Ovary (tissue), 9 donors: ENCODE data around the gene ABCC11. TPM values are rescaled to one million over a fixed set of nuclear protein-coding genes. Genes with fewer than 3 reads are reported as not detected.
A peak's percentile ranks its signal among the peaks of the same experiment; 100 is the strongest.

ENCODE experiments used
- DNase-seq, 5 donors: peaks; one replicate each; pipeline ENCODE4 v3.0.0-alpha.2; 2019 to 2020
- H3K27ac ChIP-seq, 2 donors: fragments of 200-600 bp; one replicate each; pipeline versions ENCODE4 v1.5.1 to v1.8.0; 2019 to 2022
- H3K27me3 ChIP-seq: fragments of 200-600 bp; one replicate; pipeline ENCODE4 v1.8.0; 2022
- H3K36me3 ChIP-seq: fragments of 200-600 bp; sonication (generic); one replicate; pipeline ENCODE4 v1.5.1; 2019
- H3K4me1 ChIP-seq: one replicate; pipeline ENCODE4 v1.8.1; 2013; ENCODE audit warnings: mild to moderate bottlenecking, moderate library complexity; ENCODE audit not compliant: insufficient read depth
- H3K4me3 ChIP-seq: fragments of 200-600 bp; sonication (generic); one replicate; pipeline ENCODE4 v1.5.1; 2017
- H3K9me3 ChIP-seq, 2 donors: fragments of 200-600 bp in 1 of 2; sonication (generic) in 1 of 2; one replicate each; pipeline versions ENCODE4 v1.5.1 to v1.8.1; 2013 to 2019; ENCODE audit warnings: mild to moderate bottlenecking in 1 of 2, moderate library complexity in 1 of 2
- CTCF ChIP-seq, 3 donors: fragments of 450-650 bp in 2 of 3; fragments of 200-600 bp in 1 of 3; IDR thresholded peaks; one replicate each; pipeline versions ENCODE4 v1.5.1 to v1.8.0; 2016 to 2022; ENCODE audit warnings: antibody characterized with exemption in 3 of 3, mild to moderate bottlenecking in 1 of 3
- EP300 ChIP-seq: sonication (generic); formaldehyde crosslinking; IDR thresholded peaks from one replicate; pipeline ENCODE4 v1.6.1; 2017; ENCODE audit warnings: antibody characterized with exemption
- POLR2A ChIP-seq: fragments of 450-650 bp; IDR thresholded peaks from one replicate; pipeline ENCODE4 v1.6.1; 2017; ENCODE audit warnings: antibody characterized with exemption, mild to moderate bottlenecking, moderate library complexity
- WGBS, 3 donors: extraction: QIAGEN DNeasy Blood & Tissue Kit in 1 of 3; methylation state at CpG; one replicate each; pipeline versions ENCODE4 v1.1.5 to v1.1.7; 2013 to 2017; 5-methylcytosine and 5-hydroxymethylcytosine counted together
- intact Hi-C, 4 donors: fragments of 100-400 bp; cut with DNase I; formaldehyde crosslinking; loops; one replicate each; pipeline versions ENCODE4 v1.11.0 to v1.15.1; 2022 to 2023
- polyA plus RNA-seq, 2 donors: library from polyadenylated mRNA; stranded (reverse); fragments of 200-250 nt in 1 of 2; fragments of 350-450 nt in 1 of 2; fragmentation: Illumina TruSeq in 1 of 2; extraction: RNeasy Lipid Tissue Mini Kit (QIAGEN cat#74804) in 1 of 2; gene quantifications; one replicate each; pipeline ENCODE4 v1.2.3, GENCODE V29; 2013 to 2014
- total RNA-seq, 7 donors: library from RNA; depleted of rRNA in 2 of 7; stranded (reverse); fragments of >200 nt in 2 of 7; fragmentation: NEBNext Ultra II Directional in 3 of 7; extraction: Animal tissue kit (Norgen Biotek cat#: 25700) in 3 of 7; gene quantifications; one replicate each; pipeline versions ENCODE4 v1.1.0 to v1.2.4, GENCODE V29; 2016 to 2023
- donor health status: DM: no; HTN: no; CAD: no; lungs with moderate emphysema.
- donor health status: DM: no; HTN: no; CAD: no.
- donor health status: Bipolar disorder and iron deficiency.
- donor health status: DM: yes; HTN: yes; CAD: no.
- donor health status: DM: no; HTN: no; CAD: no.
- donor health status: DM: yes; HTN: yes; CAD: no.

Gene ABCC11
- total and polyA plus RNA-seq, 9 donors = 0.07 to 5.2 (median 0.22) TPM; not detected in 3

- TF ChIP-seq CTCF (IDR thresholded peaks at IDR 0.05) (peak; percentile 40 to 57 (median 44)), POLR2A (no peak)
- peak; percentile 27 to 76 (median 62) for DNase-seq
- H3K27ac ChIP-seq = no peak overlapping the region
- H3K9me3 ChIP-seq = no peaks in the 10 kb centered on the region
- H3K36me3 ChIP-seq = no peaks in the 10 kb centered on the region
- H3K27me3 ChIP-seq = no peaks in the 10 kb centered on the region
- intact Hi-C loops = loop anchor here in 2 of 4 donors (5.0 to 10.0 kb wide), 2 partner anchors 1218 to 1220 kb away; no protein-coding TSS in a partner anchor
- no peaks in the 10 kb centered on the region for H3K4me1 ChIP-seq
- H3K4me3 ChIP-seq = no peak overlapping the region
- WGBS, 3 donors = 31 to 32% (median 31%) methylated on average over 16 of the region's 16 CpGs
Measured at GRCh38 chr16:48164907-48165715, 82.2 kb downstream of the ABCC11 start.

GRCh38 chr16:48162839-48163410 lies 84.4 kb downstream of the ABCC11 start:
- DNase-seq = no peak
- H3K9me3 ChIP-seq = no peaks in the 10 kb centered on the region
- H3K36me3 ChIP-seq = no peaks in the 10 kb centered on the region
- H3K4me1 ChIP-seq = no peaks in the 10 kb centered on the region
- no peak overlapping the region for H3K4me3 ChIP-seq
- 85 to 86% (median 85%) methylated on average over 9 of the region's 9 CpGs for WGBS, 3 donors
- no peaks in the 10 kb centered on the region for H3K27me3 ChIP-seq
- intact Hi-C loops = loop anchor here in 2 of 4 donors (5.0 to 10.0 kb wide), 2 partner anchors 1216 to 1218 kb away; no protein-coding TSS in a partner anchor
- TF ChIP-seq POLR2A (no peak), CTCF (IDR thresholded peaks at IDR 0.05) (no peak), EP300 (no peak)
- H3K27ac ChIP-seq = no peak overlapping the region

- no peaks in the 10 kb centered on the region for H3K36me3 ChIP-seq
- no peaks in the 10 kb centered on the region for H3K27me3 ChIP-seq
- no peaks in the 10 kb centered on the region for H3K9me3 ChIP-seq
- no peak for DNase-seq
- no peak overlapping the region for H3K27ac ChIP-seq
- TF ChIP-seq EP300 (no peak), POLR2A (no peak), CTCF (IDR thresholded peaks at IDR 0.05) (no peak)
- intact Hi-C loops = loop anchor here in 2 of 4 donors (5.0 to 10.0 kb wide), 2 partner anchors 1215 to 1217 kb away; no protein-coding TSS in a partner anchor
- 71 to 77% (median 75%) methylated on average over 4 of the region's 4 CpGs for WGBS, 3 donors
- no peaks in the 10 kb centered on the region for H3K4me1 ChIP-seq
- no peak overlapping the region for H3K4me3 ChIP-seq
Measured at GRCh38 chr16:48161906-48162305, 85.4 kb downstream of the ABCC11 start.

- 53 to 64% (median 63%) methylated on average over 6 of the region's 6 CpGs for WGBS, 3 donors
- Histone ChIP-seq H3K27ac (no peak overlapping the region), H3K9me3 (no peaks in the 10 kb centered on the region), H3K27me3 (no peaks in the 10 kb centered on the region), H3K36me3 (no peaks in the 10 kb centered on the region), H3K4me1 (no peaks in the 10 kb centered on the region), H3K4me3 (no peak overlapping the region)
- intact Hi-C loops = loop anchor here in 2 of 4 donors (5.0 to 10.0 kb wide), 2 partner anchors 1213 to 1216 kb away; no protein-coding TSS in a partner anchor
- TF ChIP-seq CTCF (IDR thresholded peaks at IDR 0.05) (no peak), POLR2A (no peak), EP300 (no peak)
- no peak for DNase-seq
Measured at GRCh38 chr16:48160575-48160974, 86.8 kb downstream of the ABCC11 start.
